ENCODE data around the gene ZNF439.
"Not testable (repeated sequence)": the region's sequence is repeated elsewhere in the genome, so short reads cannot be mapped to it uniquely, and the experiment has no call there.

The ZNF439 gene

DNA sequence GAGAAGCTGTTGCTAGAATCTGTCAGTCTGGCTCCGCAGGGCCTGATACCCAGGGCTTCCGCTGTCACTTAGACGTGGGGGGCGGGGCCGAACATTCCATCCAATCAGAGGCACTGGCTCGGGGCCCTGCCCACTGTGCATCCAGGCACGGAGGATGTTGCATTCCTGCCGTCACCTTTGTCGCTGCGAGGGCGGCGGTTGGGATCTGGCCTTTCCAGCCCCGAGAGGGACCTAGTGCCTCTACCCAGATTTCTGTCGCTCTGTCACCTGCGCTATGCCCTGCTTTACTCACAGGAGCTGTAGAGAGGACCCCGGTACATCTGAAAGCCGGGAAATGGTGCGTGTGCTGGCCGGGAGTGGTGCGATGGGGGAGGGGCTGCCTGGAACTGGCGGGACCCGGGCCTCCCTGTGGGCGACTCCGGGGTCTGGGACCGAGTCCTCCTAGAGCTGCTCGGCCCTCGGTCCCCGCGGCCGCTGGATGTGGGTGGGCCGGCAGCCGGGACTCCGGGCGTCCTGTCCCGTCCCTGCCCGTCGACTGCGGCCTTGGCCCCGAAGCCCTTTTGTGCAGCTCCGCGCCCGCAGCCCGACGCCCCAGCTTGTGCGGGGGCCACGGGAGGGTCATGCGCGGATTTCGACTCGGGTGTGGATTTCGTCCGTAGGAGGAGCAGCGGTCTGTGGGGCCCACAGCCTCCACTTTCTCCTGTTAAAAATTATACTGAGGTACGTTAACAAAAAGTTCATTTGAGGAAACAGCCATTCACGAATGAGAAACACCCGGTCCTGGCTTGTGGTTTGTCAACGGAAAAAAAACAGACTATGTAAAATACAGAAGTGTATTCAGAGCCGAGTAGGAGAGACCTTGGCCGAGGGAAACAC is at the start of gene ZNF439:
TSS of gene ZNF439 (plus strand) at position 133 of the 876 bp plus-strand sequence. CDS start at position 275, 142 bp downstream.
- DNase-seq, result peak; percentile 88

DNA sequence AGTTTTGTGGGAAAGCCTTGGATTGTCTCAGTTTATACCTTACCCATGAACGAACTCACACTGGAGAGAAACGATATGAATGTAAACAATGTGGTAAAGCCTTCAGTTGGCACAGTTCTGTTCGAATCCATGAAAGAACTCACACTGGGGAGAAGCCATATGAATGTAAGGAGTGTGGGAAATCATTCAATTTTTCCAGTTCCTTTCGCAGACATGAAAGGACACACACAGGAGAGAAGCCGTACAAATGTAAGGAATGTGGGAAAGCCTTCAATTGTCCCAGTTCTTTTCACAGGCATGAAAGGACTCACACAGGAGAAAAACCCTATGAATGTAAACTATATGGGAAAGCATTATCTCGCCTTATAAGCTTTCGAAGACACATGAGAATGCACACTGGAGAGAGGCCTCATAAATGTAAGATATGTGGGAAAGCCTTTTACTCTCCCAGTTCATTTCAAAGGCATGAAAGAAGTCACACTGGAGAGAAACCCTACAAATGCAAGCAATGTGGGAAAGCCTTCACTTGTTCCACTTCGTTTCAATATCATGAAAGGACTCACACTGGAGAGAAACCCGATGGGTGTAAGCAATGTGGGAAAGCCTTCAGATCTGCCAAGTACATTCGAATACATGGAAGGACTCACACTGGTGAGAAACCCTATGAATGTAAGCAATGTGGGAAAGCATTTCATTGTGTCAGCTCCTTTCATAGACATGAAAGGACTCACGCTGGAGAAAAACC is 42.0 kb upstream of the ZNF439 start:
- DNase-seq, result no peak

DNA sequence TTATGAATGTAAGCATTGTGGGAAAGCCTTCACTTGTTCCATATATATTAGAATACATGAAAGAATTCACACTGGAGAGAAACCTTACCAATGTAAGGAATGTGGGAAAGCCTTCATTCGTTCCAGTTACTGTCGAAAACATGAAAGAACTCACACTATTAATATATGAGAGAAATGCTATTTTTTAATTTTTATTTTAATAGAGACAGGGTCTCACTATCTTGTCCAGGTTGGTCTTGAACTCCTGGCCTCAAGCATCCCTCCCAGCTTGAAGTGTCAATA is 41.5 kb upstream of the ZNF439 start:
- DNase-seq, result no peak

DNA sequence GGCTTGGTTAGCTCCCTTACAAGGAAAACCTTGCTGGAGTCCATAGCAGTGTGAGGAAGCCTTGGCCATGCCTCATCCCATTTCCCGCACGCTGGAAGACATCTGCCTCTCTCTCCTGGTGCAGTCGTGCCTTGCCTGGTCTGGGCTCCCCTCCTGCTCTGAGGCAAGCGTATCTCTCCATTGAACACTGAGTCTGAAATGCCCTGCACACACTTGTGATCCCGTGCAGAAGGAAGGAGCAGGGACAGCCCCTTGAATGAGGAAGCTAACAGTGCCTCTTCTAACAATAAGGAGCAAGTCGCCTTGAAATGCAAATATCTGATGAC is 34.9 kb upstream of the ZNF439 start:
- DNase-seq, result no peak

DNA sequence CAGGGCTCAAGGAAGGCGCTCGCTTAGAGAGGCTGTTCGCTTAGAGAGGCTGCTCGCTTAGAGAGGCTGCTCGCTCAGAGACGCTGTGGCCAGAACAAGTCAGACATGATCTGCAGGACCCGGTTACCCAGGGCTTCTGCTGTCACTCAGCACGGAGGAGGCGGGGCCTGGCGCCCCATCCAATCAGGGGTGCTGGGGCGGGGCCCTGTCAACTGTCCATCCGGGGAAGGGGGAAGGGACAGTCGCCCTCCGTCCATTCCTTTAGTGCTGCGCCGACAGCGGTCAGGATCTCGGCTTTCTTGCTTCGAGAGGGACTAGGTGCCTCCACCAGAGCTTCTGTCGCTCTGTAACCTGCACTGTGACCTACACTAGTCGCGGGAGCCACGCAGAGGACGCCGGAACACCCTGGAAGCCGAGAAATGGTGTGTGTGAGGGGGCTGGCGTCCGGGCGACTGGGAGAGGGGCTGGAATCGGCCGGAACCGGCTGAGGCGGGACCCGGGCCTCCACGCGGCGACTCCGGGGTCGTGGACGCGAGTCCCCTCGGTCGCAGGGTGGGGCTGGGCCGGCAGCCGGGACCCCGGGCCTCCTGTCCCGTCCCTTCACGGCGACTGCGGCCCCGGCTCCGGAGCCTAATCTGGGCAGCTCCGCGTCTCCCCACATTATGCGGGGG is 34.4 kb upstream of the ZNF439 start, which contains the start of gene ZNF440:
TSS of gene ZNF440 (plus strand) at position 245 of the 671 bp plus-strand sequence. CDS start at position 420, 175 bp downstream.
- peak; percentile 83 for DNase-seq

DNA sequence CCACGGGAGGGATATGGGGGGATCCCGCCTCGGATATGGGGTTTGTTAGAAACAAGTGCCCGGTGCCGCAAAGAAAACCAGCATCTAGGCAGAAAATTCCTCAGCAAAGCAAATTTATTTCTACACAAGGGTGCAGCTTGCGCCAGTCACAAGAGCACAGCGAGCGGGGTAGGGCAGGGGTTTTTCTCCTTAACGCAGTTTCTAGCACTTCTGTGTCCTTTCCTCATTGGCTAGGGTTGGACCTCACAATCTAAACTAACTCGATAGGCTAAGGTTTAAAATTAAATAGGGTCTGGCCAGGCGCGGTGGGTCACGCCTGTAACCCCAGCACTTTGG is 33.9 kb upstream of the ZNF439 start:
- no peak for DNase-seq

DNA sequence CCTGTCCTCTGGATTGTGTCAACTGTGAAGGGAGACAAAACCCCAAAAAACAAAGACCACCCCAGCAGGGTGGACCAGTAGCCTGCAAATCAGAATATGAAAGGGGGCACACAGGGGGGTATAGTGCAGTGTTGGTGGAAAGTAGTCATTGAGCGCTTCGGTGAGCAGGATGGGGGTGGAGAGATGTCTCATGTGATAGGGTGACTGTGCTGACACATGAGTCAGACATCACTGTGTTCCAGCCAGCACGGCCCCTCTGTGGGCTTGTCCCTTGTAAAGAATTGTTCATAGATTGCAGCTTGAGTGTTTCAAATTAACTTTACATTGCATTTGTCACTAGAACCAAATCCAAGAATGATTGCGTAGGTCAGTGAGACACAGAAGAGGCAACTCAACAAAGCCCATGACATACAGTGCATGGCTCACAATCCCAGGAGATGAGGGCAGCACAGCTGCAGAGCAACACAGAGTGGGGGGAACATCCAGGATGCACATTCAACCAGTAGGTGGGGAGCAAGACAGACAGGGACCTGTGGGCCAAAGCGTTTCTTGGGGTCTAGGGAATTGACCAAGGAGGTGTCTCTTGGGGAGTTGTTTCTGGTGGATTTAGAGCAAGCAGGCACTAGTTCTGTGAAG is 26.9 kb upstream of the ZNF439 start:
- no peak for DNase-seq

DNA sequence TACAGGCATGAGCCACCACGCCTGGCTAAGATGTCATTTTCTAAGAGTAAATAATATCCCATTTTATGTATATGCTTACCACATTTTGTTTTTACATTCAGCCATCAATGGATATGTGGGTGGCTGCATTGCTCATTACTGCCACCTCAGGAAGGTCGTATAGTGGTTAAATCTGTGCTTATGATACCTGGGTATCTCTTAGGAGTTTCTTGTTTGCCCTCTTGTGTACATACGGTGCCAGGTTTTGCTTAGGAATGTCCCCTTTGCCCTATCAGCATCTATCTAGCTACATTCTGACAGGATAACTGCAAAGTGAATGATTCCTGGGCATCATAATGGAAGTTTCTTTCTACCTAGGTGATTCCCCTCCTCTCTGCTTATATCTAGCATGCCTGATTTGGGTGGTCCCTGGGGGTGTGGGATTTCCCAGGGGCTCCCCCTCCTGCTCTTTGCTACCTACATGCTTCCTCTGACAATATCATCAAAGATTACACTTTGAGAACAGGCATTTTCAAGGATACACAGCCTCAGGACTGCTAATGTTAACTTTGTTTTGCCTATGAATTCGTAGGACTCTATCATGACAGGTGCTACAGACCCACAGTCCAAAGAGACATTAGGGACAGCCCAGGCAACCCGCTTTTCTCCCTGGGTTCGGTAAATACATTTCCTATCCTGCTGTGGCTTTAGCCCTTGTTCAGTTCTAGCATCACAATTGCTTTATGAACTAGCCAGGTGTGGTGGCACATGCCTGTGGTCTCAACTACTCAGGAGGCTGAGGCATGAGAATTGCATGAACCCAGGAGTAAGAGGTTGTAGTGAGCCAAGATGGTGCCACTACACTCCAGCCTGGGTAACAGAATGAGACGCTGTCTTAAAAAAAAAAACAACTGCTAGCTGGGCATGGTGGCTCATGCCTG is 19.3 kb upstream of the ZNF439 start:
- not testable (repeated sequence) for DNase-seq

DNA sequence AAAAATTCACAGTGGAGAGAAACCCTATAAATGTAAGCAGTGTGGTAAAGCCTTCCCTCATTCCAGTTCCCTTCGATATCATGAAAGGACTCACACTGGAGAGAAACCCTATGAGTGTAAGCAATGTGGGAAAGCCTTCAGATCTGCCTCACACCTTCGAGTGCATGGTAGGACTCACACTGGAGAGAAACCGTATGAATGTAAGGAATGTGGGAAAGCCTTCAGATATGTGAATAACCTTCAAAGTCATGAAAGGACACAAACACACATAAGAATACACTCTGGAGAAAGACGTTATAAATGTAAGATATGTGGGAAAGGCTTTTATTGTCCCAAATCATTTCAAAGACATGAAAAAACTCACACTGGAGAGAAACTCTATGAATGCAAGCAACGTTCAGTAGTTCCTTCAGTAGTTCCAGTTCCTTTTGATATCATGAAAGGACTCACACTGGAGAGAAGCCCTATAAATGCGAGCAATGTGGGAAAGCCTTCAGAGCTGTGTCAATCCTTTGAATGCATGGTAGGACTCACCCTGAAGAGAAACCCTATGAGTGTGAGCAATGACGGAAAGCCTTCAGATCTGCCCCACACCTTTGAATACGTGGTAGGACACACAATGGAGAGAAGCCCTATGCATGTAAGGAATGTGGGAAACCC is 16.1 kb upstream of the ZNF439 start:
- DNase-seq, result no peak

DNA sequence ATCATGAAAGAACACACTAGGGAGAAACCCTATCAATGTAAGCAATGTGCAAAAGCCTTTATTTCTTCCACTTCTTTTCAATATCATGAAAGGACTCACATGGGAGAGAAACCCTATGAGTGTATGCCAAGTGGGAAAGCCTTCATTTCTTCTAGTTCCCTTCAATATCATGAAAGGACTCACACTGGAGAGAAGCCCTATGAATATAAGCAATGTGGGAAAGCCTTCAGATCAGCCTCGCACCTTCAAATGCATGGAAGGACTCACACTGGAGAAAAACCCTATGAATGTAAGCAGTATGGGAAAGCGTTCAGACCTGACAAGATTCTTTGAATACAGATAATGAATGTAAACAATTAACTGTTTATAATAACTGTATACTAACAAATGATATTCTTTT is 15.0 kb upstream of the ZNF439 start:
- no peak for DNase-seq

DNA sequence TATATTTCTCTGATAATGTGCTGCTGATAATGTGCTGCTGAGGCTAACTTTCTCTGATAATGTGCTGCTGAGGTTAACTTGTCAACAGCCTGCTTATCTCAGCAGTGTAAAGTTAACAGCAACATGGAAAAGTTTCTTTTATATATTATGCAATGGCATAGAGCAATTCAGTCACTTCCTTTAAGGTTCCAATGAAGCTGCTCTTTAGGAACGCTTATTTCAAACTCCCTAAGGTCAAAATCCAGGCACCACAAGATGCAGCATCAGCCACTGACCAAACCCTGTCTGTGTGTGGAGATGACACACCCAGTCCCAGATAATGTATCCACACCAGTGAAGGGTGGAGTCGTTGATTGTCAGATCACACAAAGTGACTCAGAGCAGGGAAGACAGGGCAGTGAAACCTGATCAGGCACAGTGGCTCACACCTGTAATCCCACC is 12.9 kb upstream of the ZNF439 start:
- not testable (repeated sequence) for DNase-seq

DNA sequence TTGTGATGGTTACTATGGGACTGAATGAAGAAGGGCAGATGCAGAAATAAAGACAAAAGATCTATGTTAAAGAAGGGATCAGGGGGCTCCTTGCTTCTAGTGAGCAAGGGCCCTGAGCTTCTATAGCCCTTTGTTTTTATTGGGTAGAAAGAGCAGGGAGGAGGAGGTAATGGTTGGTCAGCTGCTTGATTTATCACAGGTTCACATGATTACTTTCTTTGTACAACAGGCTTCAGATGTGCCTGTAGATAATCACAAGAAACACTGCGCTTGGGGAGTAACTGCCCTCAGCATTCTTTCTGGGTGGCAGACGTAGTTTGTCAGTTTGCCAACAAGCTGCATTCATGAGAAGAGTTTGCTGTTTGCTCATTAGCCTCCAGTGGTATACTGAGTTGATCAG is 4.8 kb upstream of the ZNF439 start:
- no peak for DNase-seq

DNA sequence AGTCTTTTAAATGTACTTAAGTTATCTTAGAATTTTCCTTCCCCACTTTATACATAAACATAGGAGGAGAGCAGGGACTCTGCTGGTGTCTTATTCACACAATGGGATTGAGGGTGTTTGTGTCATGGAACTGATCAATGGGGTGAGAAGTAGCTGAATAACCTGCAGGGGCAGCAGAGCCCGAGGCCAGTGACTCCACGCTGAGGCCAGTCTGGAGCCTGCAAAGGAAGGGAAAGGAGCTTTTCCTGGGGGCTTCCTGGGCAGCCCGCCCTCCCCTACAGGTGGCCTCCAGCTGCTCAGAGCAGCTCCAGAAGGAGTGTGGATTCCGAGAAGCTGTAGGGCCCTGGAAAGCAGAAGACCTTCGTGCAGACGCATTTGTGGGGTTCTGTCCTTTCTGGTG is 911 bp upstream of the ZNF439 start:
- DNase-seq, result not testable (repeated sequence)

DNA sequence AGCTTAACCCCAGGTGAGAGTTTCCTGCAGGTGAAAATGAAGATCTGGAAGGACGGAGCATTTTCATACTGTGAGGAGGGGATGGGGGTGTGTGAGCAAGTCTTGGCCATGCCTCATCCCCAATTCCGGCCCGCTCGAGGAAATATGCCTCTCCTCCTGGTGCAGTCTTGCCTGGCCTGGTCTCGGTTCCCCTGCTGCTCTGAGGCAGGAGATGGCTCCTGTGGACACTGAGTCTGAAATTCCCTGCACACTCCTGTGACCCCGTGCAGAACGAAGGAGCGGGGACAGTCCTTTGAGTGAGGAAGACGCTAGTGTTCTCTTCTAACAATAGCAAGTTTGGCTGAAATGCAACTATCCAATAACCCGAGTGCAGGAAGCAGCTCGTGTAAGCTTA is 329 bp upstream of the ZNF439 start:
- DNase-seq, result no peak

DNA sequence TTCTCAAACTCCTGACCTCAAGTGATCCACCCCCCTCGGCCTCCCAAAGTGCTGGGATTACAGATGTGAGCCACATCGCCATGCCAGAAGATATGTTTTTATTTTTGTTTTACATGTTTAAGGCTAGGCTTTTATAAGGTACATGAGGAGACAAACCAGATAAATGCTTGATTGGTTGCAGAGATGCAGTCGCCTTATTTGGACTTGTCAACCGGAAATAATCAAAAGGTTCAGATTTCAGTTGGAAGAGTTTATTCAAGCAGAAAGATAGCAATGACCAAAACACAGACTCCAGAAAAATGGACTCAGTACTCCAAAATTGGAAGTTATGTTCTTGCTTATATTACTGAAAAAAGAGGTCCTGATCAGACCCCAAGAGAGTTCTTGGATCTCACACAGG is 1.8 kb downstream of the ZNF439 start:
- DNase-seq, result not testable (repeated sequence)

DNA sequence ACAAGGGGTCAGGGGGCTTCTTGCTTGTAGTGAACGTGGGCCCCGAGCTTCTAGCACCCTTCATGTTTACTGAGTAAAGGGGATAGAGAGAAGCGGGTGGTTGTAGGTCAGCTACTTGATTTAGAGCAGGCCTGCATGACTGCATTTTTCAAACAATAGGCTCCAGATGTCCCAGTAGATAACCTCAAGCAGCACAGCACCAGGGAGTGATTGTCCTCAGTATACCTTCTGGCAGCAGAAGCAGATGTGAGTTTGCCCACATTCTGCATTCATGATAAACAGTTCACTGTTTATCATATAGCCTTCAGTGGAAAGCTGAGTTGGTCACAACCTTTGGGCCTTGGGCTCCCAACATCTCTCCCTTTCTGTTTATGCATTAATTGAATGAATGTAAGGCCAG is 4.8 kb downstream of the ZNF439 start:
- no peak for DNase-seq

DNA sequence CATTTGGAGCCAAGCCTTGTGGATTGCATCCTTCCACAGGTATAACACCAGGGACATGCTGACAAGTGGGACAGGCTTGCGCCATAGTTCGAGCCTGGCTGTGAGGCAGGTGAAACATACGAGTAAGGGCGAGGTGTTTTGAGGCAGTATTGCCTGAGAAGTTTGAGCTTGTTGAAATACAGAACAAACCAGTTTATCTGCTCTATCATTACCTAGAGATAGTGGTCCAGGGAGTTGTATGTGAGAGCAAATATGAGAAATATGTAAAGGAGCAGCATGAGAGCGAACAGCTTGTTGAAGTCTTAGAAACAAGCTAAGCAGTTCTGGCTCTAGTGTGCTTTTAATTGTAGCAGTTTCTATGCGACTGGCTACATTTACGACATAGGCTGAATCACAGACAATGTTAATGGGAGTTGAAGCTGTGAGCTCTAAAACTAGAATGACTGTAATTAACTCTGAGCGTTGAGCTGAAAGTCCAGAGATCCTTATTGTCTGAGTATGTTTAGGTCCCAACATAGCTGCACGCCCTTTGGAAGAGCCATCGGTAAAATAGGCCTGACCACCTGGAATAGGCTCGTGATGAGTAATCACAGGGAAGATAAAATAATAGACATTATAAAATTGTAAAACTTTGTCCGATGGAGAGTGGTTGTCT is 8.2 kb downstream of the ZNF439 start:
- no peak for DNase-seq

DNA sequence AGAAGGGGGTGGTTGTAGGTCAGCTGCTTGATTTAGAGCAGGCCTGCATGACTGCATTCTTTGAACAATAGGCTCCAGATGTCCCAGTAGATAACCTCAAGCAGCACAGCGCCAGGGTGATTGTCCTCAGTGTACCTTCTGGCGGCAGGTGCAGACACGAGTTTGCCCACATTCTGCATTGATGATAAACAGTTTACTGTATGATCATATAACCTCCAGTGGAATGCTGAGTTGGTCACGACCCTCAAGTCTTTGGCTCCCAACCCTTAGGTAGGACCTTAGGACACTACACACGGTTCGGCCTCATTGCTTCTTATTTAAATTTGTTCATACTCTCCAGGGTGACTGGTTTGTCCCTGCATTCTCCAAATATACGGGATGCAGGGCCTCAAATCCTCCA is 12.2 kb downstream of the ZNF439 start:
- DNase-seq, result no peak

DNA sequence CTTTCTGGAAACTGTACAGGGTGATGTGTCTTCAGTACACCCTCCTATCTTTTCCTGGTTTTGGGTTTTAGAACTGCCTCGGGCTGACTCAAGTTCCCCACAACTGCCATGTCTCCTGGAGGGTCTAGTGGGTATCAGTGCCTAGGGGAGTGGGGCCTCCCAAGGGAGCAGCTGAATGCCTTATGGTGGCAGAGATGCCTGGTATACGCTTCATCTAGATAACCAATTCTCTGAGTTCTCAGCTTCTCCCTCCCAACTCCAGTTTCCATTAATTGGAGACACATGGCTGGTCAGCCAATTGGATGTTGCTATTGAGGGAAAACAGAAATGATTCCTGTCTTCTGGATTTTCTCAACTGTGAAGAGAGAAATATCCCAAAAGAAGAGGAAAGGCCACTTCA is 12.8 kb downstream of the ZNF439 start:
- DNase-seq, result no peak

DNA sequence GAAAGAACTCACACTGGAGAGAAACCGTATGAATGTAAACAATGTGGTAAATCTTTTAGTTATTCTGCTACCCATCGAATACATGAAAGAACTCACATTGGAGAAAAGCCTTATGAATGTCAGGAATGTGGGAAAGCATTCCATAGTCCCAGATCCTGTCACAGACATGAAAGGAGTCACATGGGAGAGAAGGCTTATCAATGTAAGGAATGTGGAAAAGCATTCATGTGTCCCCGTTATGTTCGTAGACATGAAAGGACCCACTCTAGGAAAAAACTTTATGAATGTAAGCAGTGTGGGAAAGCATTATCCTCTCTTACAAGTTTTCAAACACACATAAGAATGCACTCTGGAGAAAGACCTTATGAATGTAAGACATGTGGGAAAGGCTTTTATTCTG is 19.2 kb downstream of the ZNF439 start:
- not testable (repeated sequence) for DNase-seq

DNA sequence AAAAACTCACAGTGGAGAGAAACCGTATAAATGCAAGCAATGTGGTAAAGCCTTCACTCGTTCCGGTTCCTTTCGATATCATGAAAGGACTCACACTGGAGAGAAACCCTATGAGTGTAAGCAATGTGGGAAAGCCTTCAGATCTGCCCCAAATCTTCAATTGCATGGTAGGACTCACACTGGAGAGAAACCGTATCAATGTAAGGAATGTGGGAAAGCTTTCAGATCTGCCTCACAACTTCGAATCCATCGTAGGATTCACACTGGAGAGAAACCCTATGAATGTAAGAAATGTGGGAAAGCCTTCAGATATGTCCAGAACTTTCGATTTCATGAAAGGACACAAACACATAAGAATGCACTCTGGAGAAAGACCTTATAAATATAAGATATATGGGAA is 19.7 kb downstream of the ZNF439 start:
- no peak for DNase-seq
